Measurements from ENCODE around the gene DRC3. TPM values are rescaled to one million over a fixed set of nuclear protein-coding genes. Genes with fewer than 3 reads are reported as not detected.

The DRC3 gene
- total RNA-seq, 1 experiment from 2014 or later: 0.68 TPM

DNA sequence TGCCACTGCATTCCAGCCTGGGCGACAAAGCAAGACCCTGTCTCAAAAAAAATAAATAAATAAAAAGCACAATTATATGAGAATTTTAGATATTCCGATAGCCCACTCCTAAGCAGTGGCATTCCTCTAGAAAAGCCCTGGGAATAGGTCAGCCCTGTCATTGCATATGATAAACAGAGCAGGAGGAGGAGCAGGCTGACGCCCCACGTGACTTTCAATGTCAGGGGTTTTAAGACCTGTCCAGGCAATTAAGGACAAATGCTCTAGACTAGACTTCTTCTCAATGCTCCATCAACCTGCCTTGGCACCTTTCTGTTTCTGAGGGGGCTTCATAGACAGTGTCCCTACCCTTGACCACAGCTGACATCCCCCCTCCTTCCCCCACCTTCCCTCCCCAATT, 8.0 kb upstream of the DRC3 start:
- H3K27ac Mint-ChIP-seq: no peak overlapping the region
- WGBS (ENCODE audit: extremely low coverage, insufficient read length, low lambda C conversion rate): no CpG with 5 or more reads among the region's 4 CpGs
- H3K18ac ChIP-seq (ENCODE audit: insufficient read length, low read depth, low read length): no peak overlapping the region
- no peak overlapping the region for H3T11ph ChIP-seq (ENCODE audit: low read length)
- H2BK12ac ChIP-seq (ENCODE audit: insufficient read length, low read depth, low read length): no peak overlapping the region
- H3K27me3 Mint-ChIP-seq (ENCODE audit: low read depth): no peaks in the 10 kb centered on the region
- H3K9ac ChIP-seq (ENCODE audit: extremely low read depth, insufficient read length, low read length): no peak overlapping the region
- H3K4me2 ChIP-seq (ENCODE audit: insufficient read depth, insufficient read length, low read length): no peak overlapping the region
- peaks cover 2 to 5% of the 10 kb centered on the region in 2 experiments; a peak in 2 of 4 replicates for H3K4me1 Mint-ChIP-seq
- H3K9me3 Mint-ChIP-seq: no peaks in the 10 kb centered on the region
- H3K23me2 ChIP-seq (ENCODE audit: insufficient read length, low read depth, low read length, poor library complexity, severe bottlenecking): no peaks in the 10 kb centered on the region
- no peaks in the 10 kb centered on the region for H3K9me3 ChIP-seq (ENCODE audit: control insufficient read depth, low read depth, low read length)
- no peak overlapping the region for H2AK5ac ChIP-seq (ENCODE audit: insufficient read length, low read length)
- H3K79me1 ChIP-seq (ENCODE audit: insufficient read depth, low read depth, low read length, poor library complexity, severe bottlenecking): no peaks in the 10 kb centered on the region
- no peaks in the 10 kb centered on the region for H3K4me1 ChIP-seq (ENCODE audit: insufficient read depth, low read length)
- H3K4ac ChIP-seq (ENCODE audit: low read depth, low read length): no peak overlapping the region
- H2AFZ ChIP-seq (ENCODE audit: low read length): no peak overlapping the region
- H3K23ac ChIP-seq (ENCODE audit: insufficient read length, low read depth, low read length): no peak overlapping the region
- no peak overlapping the region for H2BK15ac ChIP-seq (ENCODE audit: low read depth, low read length)
- H2BK5ac ChIP-seq (ENCODE audit: insufficient read length, low read length): no peak overlapping the region
- H3K4me3 Mint-ChIP-seq: no peak overlapping the region
- H3K14ac ChIP-seq (ENCODE audit: insufficient read depth, low read length): no peak overlapping the region
- H3K27me3 ChIP-seq (ENCODE audit: insufficient read depth, low read length): no peaks in the 10 kb centered on the region
- no peak overlapping the region for H2BK20ac ChIP-seq (ENCODE audit: low read depth, low read length, poor library complexity, severe bottlenecking)
- H4K8ac ChIP-seq (replicated peaks; ENCODE audit: insufficient read length, low read depth, low read length): no peak overlapping the region
- no peaks in the 10 kb centered on the region for H3K79me2 ChIP-seq (ENCODE audit: insufficient read depth, low read length)
- no peaks in the 10 kb centered on the region for H3K36me3 Mint-ChIP-seq (ENCODE audit: insufficient read depth in 1 of 3, low read depth in 3 of 3)
- no peak overlapping the region for H4K91ac ChIP-seq (ENCODE audit: insufficient read length, low read depth, low read length)
- no peak overlapping the region for H4K5ac ChIP-seq (ENCODE audit: insufficient read length, low read depth, low read length)
- H2BK120ac ChIP-seq (ENCODE audit: low read depth, low read length, poor library complexity, severe bottlenecking): no peak overlapping the region
- no peak for DNase-seq
- no peaks in the 10 kb centered on the region for H4K20me1 ChIP-seq (ENCODE audit: control insufficient read depth, insufficient read depth, insufficient read length)
- TF ChIP-seq, protein P1, sequence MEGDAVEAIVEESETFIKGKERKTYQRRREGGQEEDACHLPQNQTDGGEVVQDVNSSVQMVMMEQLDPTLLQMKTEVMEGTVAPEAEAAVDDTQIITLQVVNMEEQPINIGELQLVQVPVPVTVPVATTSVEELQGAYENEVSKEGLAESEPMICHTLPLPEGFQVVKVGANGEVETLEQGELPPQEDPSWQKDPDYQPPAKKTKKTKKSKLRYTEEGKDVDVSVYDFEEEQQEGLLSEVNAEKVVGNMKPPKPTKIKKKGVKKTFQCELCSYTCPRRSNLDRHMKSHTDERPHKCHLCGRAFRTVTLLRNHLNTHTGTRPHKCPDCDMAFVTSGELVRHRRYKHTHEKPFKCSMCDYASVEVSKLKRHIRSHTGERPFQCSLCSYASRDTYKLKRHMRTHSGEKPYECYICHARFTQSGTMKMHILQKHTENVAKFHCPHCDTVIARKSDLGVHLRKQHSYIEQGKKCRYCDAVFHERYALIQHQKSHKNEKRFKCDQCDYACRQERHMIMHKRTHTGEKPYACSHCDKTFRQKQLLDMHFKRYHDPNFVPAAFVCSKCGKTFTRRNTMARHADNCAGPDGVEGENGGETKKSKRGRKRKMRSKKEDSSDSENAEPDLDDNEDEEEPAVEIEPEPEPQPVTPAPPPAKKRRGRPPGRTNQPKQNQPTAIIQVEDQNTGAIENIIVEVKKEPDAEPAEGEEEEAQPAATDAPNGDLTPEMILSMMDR (conservative IDR thresholded peaks at IDR 0.05): no peak
- no peak overlapping the region for H3K27ac ChIP-seq (ENCODE audit: insufficient read length, low read depth, low read length)
- H3K56ac ChIP-seq (ENCODE audit: insufficient read length, low read depth, low read length): no peak overlapping the region
